Stimulated activated CD4-positive, alpha-beta T cell treated with anti-CD3 and anti-CD28 coated beads, Interleukin-12 subunit alpha, Interleukin-12 subunit beta, amount 100 ng/mL, for 4 hours (primary cell): ENCODE results near the gene IFNA8.
"Not testable (repeated sequence)": the region's sequence is repeated elsewhere in the genome, so short reads cannot be mapped to it uniquely, and the experiment has no call there.

Experiments
- DNase-seq: peaks from one replicate; pipeline ENCODE4 v3.0.0-alpha.2; 2020

IFNA8 gene

DNA sequence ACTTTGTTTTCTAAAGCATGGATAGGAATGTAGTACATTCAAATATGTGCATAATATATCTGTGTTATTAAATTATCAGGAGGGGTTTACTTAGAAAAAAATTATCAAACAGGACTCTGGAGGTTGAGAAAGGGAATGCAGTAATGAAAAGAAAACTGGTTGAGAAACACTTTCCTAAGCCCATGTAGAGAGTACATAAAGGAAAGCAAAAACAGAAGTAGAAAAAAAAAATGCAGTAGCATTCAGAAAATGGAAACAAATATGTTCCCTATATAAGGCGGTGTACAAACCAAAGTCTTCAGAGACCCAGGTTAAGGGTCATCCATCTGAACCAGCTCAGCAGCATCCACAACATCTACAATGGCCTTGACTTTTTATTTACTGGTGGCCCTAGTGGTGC, at the start of gene IFNA8:
IFNA8 (plus strand) TSS at position 301 of the 400 bp plus-strand sequence; CDS start at position 361, 60 bp downstream.
- DNase-seq = no peak

DNA sequence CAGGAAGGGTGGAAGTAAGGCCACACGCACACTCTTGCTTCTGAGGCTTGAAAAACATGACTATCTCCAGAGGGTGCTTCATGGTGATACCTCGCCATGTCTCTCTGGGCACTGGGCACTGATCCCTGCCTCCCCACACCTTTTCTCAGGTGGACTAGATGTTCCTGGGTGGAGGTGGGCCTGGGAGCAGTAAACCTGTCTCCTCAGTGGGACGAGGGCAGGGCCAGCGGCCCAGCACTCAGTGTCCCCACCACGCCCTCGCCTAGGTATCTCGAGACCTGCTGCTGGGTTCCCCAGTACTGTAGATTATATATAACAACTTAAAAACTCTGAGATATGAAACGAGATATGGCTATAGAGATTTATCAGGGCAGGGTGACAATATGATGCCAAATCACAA, 46.6 kb upstream of the IFNA8 start:
- DNase-seq = no peak

DNA sequence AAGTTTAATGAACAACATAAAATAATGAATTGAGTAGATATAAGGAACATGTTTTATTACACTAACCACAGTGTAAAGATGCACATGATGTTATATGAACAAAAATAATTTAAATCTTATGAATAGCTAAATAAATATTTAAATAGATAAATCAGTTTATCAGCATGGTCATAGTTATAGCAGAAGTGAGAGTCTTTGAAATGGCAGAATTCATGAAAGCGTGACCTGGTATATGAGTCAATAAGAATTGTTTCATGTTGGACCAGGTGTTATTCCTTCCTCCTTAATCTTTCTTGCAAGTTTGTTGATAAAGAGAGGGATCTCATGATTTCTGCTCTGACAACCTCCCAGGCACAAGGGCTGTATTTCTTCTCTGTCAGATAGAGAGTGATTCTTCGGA, 41.7 kb upstream of the IFNA8 start:
- DNase-seq = not testable (repeated sequence)

DNA sequence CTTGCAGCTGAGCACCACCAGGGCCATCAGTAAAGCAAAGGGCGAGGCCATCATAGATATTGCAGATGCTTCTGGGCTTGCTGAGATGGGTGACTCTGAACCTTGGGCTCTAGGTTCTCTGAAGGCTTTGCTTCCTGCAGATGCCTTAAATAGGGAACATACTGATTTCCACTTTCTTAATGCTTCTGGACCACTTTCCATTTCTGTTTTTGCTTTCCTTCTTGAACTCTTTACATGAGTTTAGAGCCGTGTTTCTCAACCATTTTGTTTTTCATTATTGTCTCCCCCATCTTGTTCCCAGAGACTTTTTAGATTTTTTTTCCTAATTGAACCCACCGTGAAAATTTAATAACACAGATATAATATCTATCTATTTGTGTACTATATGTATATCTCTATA, 41.0 kb upstream of the IFNA8 start, which contains the start of gene IFNA13:
IFNA13 (minus strand) TSS at position 101 of the 400 bp plus-strand sequence; CDS start at position 54, 47 bp downstream.
- no peak for DNase-seq

DNA sequence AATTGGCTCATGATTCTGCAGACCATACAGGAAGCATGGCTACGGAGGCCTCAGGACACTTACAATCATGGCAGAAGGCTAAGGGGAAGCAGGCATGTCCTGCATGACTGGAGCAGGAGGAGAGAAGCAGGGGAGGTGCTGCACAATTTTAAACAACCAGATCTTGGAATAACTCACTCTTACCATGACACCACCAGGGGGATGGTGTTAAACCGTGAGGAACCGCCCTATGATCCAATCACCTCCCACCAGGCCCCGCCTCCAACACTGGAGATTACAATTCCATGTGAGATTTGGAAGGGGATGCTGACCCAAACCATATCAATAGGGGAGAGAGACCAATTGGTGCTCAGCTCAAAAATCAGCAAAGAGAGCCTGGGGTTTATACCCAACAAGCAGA, 37.5 kb upstream of the IFNA8 start:
- DNase-seq = not testable (repeated sequence)

DNA sequence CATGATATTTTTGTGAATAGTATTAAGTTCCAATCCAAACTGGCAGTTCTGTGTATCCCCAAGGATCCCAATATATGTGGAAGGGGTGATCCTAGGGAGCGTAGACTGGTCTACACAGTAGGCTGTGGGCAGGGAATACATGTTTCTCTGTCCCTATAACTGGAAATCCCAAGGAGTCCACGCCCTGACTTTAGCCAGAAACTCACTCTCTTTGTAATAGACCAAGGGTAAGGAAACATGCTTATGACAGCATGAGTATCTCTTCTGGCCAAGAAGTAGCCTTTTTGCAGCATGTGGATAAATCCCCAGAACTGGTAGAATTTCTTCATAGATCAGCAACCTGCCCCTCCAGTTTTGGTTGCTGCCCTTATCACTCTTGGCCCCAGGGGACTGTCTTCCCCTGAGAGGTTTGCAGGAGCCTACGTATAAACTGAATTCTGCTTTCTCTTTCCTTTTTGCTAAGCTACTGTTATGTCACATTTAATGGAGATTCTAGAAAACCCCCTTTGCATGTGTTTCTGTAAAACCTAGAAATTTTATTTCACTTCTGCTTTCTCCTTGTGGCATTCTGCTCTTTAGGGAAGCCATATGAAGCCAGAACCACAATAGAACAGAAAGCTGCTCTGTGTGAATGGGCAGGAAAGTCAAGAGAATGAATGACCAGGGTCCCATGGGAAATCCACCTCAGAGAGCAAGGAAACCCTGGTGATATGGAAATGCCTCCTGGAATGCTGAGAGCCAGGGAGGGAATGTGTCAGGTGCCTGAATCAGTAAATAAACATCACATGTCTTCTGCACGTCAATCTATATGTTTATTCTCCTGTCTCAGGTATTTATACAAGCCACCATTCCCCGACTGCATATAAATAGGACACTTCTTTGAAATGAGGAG, 27.2 kb upstream of the IFNA8 start:
- DNase-seq = no peak

DNA sequence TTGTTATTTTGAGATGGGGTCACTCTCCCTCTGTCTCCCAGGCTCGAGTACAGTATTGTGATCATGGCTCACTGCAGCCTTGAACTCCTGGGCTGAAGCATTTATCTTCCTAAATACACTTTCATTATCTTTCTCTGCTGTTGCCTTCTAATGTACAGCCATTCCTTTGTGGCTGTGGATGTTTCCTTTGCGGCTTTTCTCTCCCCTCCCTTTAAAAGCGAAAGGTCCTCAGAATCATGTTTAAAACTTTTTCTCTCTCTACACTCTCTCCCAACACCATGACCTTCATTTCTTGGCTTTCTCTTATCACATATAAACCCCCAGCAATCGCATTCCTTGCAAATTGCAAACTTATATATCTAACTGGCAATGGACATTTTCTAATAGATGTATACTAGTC, 25.3 kb upstream of the IFNA8 start:
- DNase-seq = no peak

DNA sequence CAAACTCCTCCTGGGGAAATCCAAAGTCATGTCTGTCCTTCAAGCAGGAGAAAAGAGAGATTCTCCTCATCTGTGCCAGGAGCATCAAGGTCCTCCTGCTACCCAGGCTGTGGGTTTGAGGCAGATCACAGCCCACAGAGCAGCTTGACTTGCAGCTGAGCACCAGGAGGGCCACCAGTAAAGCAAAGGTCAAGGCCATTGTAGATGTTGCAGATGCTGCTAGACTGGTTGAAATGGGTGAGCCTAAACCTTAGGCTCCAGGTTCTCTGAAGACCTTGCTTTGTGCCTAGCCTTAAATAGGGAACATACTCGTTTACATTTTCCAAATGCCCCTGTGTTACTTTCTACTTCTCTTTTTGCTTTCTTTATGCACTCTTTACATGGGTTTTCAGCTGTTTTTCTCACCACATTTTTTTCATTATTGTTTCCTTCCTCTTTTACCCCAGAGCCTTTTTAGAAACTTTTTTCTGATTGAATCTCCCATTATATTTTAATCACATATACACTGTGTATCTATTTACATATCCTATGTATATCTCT, 23.7 kb upstream of the IFNA8 start, which contains the start of gene IFNA2:
IFNA2 (minus strand) TSS at position 268 of the 540 bp plus-strand sequence; CDS start at position 199, 69 bp downstream.
- DNase-seq = no peak

DNA sequence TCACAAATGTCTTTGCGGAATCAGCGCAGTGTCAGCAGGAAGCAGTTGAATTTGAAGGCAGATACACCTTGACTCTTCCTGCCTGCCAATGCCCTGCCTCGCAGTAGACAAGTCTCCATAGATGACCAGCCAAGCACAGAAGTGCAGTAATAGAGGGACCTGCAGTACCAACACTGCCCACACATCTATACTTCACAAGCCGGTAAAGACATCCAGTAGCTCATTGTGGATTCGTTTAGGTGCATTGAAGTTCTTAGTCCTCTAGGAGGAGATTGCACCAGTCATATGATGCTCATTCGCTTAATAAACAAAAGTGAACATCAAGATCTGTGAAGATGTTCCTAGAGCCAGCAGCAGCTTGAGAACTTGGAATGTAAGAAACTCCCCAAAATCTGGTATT, 16.6 kb upstream of the IFNA8 start:
- no peak for DNase-seq

DNA sequence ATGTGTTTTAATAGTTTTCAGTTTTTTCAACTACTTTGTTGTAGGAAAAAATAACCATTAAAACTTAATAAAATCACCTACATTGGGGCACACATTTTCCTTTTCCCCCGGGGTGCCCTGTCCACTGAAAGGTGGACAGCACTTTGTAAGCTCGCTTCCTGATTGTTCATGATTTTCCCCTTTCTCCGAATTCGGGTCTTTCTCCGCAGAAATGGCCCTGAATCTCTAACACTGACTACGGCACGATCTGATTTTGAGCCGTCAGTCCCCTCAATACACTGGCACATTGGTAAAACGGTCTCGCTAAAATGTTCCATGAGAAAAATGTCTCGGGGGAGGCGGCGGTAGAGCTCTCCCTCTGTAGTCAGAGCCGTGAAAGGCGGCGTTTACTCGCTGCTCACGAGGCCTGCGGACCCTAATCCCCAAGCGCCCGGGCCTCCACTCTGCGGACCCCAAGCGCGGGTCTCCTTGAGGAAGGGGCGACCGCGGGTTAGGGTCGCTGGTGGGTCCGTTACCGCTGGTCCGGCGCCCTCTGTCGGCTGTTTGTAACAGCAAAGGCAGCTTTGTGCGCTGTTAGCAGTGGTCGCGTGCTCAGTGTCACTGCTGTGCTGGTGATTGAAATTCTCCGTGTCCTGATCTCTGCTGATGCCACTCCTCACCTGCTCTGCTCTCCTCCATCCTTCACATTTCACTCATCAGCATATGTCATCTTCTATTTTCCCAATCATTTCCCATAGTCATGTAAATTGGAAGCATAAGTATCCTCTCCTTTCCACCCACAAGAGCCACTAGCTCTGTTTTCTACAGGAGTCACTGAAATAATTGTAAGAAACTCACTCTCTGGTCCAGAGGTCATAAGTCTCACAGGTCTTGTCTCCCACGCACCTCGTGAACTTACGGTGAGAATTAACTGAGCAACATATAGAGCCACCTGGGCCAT, 12.9 kb upstream of the IFNA8 start:
- peak; percentile 68 for DNase-seq

DNA sequence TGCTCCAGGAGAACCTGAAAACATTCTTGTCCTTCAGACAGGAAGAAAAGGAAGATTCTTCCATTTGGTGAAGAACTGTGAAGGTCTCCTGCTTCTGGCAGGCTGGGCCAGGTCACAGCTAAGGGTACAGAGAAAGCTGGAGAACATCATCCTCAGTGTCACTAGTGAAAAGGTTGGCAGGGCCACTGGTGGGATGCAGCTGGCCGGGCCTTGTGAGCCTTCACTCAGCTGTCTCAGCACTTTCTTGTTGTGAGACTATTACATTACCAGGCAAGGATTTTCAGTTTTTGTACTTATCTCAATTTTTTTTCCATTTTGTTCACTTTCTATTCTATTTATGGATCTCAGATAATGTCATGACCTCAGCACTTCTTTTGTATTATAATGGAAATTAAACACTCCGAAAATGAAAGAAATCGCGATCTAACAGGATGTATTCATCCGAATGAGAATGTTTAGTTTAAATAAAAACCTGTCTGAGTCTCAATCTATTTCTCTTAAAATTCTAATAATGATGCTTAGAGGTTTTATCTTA, 9.9 kb upstream of the IFNA8 start:
- no peak for DNase-seq

DNA sequence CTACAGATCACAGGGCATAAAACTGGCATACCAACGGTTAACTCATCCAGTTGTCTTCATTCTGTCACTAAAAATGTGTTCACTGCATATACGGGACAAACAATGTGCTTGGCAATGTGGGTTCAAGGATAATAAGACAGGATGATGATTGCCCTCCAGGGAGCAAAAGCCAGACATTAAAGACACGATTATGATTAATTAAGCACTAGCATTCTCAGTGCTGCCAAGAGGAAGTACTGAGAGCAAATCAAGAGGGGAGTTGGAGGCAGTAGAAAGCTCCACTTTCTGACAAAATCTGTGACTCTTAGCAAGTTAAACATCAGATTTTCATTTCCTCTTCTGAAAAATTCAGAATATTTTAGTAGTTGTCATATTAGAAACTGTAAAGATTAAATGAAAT, 9.0 kb upstream of the IFNA8 start:
- DNase-seq = no peak

DNA sequence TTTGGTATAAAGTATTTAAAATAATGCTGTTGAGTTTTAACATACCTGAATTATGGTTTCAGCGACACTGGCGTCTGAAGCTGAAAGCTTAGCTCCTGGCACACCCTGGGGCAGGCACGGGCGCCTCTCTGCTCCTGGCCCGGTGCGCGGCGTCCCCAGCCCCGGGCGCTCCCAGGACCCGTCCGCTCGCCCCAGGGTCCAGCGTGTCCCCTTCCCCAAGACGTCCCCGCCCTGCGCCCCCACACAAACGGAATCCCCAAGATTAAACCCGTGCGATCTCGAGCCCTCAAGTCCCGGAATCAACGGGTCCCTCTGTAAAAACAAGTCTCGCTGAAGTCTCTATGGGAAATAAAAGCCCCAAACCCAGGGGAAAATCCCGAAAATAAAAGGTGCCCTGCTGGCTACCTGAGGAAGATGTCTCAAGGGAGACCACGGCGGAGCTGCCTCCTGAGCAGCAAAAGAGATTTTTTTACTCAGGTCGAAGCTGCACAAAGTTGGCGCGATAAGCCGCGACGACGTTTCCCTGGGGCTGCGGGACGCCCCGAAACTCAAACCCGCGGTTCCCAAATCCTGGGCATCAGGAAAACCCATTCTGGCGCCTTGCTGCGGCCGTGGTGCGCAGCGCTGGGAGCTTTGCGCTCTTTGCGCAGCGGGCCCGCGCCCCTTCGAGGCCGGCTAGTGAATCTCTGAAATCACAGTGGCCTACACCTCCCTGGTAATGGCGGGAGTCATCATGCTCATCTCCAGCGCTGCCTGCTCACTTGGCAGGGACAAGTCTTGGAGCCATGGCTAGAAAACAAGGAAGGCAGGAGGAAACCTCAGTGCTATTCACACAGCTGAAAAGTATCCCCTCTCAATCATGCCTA, 6.3 kb upstream of the IFNA8 start:
- no peak for DNase-seq

DNA sequence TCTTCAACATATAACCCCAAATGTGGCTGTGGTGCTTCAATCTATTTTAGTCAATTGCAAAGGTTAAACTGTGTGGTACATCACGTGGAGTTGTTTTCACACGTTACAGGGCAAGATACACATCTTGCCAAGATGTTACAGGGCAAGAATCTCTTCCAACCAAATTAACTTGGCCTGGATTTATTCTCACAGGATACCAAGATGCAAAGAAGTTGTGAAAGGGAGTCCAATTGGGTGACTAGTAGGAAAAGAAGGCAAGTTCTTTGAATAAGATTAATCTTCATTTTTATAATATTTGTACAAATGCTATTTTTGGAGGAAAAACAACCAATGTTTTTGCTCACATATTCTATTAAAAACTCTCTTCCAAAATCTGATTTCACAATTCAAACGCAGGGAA, 4.8 kb upstream of the IFNA8 start:
- DNase-seq = no peak

DNA sequence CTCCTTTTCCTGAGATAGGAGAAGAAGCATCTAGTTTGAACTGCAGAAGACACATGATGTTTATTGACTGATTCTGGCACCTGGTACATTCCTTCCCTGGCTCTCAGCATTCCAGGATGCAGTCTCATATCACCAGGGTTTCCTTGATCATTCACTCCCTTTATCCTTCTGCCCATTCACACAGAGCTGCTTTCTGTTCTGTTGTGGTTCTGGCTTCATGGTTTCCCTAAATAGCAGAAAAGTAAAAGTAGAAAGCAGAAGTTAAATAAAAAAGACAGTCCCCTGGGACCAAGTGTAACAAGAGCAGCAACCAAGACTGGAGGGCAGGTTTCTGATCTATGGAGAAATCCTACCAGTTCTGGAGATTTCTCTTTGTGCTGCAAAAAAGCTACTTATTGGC, 3.2 kb downstream of the IFNA8 start:
- DNase-seq = no peak

DNA sequence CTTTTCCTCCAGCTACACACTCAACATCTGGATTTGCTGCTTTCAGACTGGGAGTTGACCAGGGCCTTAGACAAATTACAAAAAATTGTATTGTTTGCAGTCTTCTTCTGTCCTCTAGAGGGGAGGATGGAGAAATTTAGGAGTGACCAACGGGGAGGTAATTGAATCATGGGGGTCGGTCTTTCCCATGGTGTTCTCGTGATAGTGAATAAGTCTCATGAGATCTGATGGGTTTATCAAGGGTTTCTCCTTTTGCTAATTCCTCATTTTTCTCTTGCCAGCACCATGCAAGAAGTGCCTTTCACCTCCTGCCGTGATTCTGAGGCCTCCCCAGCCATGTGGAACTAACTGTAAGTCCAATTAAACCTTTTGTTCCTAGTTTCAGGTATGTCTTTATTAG, 4.2 kb downstream of the IFNA8 start:
- no peak for DNase-seq

DNA sequence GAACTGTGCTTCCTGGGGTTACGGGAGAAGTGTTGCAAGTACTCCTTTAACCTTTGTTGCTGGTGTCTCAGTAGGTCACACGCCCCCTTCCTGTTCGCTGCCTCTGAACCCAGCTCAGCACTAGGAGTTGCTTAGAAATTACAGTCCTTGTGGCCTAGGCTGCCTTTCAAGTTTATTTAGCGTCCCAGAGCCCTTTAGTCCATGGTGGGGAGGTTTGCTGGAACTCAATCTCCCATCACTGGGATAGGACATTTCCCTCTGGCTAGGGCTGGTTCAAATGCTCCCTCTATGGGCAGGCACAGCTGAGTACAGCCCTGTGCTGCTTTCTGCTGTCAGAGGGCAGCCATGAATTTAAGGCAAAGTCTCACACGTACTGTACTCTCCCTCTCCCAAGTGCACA, 4.7 kb downstream of the IFNA8 start:
- no peak for DNase-seq

DNA sequence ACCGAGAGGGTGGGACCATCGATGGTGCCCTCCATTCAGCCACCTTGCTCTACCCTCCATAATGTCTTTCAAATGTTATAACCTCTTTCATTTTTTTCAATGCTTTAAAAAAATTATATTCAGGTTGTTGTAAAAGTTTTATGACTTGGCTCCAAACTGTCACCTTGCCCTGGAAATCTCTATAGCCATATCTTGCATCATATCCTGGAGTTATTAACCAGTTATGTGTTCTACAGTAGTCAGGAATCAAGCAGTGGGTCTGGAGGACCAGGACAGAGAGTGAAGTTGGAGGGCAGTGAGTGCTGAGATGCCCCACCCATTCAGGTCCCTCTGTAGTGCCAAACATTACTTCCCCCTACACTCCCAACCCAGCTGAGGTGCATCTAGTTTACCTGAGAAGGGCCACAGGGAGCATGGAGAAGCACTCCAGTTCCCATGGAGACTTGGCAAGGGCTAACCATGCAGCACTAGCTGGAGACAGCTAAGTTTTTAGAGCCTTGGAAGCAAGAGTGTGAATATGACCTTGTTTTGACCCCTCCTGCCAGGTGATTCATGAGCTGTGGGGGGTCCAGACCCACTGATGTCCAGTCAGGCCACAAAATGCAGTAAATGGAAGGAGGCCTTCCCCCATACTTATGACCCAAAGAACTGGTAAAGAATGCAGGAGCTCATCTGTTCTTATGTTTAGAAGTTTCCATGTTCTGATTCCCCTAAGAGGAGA, 5.5 kb downstream of the IFNA8 start:
- DNase-seq = no peak

DNA sequence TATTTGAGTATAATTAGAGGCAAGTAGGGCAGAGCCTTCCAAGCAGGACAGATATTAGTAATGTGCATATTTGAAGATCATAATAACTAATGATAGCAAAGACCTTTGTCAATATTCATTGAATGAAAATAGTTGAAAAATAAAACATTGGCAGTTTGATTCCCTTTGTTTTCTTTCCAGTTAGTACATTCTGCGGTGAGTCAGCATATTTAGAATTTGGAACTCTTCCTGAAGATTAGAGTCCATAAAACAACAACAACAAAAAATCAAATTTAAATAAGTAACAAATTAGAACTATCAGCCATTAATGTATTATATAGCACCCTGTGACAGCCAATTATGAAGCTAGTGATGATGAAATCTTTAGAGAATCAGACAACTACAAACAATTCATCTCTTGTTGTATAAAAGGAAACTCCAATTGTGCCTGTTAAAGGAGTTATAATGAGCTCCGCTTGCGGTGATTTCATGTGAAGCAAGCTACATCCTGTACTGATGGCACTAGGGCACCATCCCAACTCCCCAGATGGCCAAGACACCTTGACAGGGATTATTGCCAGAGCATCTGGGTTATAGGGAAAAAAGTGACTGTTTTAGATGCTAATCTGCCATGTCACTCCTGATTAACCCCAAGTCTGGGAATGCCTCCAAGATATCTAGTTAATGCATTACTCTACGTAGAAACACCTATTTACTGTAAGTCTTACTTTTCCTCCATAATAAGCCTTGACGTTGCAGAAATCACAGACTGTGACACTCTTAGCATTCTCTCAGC, 6.8 kb downstream of the IFNA8 start:
- DNase-seq = no peak

DNA sequence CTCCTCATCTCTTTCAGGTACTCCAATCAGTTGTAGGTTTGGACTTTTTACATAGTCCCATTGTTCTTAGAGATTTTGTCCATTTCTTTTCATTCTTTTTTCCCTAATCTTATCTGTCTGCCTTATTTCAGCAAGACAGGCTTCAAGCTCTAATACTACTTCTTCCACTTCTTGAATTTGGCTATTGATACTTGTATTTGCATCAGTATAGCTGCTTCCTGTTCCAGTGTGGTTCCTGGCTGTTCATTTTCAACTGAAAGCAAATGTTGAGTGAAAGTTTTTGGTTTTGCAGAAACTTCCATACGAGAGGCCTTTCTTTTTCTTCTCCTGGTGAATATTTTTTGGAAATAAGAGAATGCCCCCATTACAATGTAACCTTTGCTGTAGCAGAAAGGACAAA, 19.3 kb downstream of the IFNA8 start:
- DNase-seq = no peak
